GM03348 (cell line): ENCODE measurements around the gene FKBP1C.
"Not testable (repeated sequence)": the region's sequence is repeated elsewhere in the genome, so short reads cannot be mapped to it uniquely, and the experiment has no call there.

ENCODE experiments used
- DNase-seq: peaks from one replicate; pipeline ENCODE4 v3.0.0; 2012; ENCODE audit warnings: low spot score

FKBP1C gene

GRCh38 chr6:63211343-63211742 is at the start of gene FKBP1C:
TSS of gene FKBP1C (plus strand) at chr6:63211469.
- not testable (repeated sequence) for DNase-seq

DNA sequence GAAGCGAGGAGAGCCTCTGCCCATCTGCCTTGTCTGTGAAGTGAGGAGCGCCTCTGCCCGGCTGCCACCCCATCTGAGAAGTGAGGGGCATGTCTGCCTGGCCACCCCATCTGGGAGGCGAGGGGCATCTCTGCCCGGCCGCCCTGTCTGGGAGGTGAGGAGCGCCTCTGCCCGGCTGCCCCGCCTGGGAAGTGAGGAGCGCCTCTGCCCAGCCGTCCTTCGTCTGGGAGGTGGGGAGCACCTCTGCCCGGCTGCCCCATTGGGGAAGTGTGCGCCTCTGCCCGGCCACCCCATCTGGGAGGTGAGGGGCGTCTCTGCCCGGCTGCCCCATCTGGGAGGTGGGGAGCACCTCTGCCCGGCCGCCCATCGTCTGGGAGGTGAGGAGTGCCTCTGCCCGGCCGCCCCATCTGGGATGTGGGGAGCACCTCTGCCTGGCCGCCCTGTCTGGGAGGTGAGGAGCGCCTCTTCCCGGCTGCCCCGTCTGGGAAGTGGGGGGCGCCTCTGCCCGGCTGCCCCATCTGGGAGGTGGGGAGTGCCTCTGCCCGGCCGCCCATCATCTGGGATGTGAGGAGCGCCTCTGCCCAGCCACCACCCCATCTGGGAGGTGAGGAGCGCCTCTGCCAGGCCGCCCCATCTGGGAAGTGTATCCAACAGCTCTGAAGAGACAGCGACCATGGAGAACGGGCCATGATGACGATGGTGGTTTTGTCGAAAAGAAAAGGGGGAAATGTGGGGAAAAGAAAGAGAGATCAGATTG is 47.0 kb upstream of the FKBP1C start:
- DNase-seq: not testable (repeated sequence)

GRCh38 chr6:63174173-63174572 is 37.1 kb upstream of the FKBP1C start:
- DNase-seq: no peak

GRCh38 chr6:63176181-63176580 is 35.1 kb upstream of the FKBP1C start:
- DNase-seq: no peak

DNA sequence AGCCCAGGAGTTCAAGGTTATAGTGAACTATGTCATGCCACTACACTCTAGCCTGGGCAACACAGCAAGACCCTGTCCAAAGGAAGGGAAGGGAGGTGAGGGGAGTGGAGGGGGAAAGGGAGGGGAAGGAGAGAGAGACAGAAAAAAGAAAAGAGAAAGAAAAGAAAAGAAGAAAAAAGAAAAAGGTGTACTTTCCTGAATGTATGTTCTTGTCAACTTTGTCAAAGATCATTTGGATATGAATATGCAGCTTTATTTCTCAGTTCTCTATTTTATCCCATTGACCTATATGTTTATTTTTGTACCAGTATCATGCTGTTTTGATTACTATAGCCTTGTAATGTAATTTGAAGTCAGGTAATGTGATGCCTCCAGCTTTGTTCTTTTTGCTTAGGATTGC is 30.9 kb upstream of the FKBP1C start:
- DNase-seq: no peak

DNA sequence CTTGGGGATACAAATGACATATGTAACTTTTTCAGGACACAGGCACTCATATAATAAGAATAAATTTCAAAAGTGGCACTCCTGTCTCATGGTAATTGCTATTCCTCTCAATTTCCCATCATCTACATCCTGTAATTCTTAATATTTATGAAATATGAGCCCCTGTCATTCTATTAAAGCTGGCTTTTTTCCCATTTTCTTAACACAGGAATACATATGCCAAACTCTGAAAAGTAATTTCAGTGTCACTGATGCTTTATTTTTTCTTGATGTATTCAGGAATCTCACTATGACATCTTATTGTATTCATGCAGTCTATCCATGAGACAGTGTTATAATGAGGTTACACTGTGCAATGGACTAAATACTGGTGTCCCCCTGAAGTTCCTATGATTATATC is 24.3 kb upstream of the FKBP1C start:
- no peak for DNase-seq

GRCh38 chr6:63188828-63189227 is 22.4 kb upstream of the FKBP1C start:
- DNase-seq: no peak

DNA sequence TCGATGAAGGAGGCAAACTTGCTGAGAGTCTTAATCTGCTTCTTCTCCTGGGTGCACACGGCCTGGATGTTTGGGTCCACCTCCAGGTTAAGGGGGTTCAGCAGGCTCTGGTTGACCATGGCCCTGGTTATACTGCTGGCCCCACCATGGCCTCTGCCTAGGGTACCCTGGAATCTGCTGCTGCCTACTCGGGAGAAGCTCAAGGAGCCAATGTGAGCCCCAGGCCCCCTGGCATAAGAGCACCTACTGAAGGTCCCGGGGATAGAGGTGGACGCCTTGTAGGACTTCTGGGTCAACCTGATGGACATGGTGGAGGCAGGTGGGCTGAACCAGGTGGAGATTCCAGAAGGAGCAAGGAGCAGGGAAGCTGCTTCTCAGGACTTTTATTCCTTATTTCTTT is 17.9 kb upstream of the FKBP1C start:
- no peak for DNase-seq

DNA sequence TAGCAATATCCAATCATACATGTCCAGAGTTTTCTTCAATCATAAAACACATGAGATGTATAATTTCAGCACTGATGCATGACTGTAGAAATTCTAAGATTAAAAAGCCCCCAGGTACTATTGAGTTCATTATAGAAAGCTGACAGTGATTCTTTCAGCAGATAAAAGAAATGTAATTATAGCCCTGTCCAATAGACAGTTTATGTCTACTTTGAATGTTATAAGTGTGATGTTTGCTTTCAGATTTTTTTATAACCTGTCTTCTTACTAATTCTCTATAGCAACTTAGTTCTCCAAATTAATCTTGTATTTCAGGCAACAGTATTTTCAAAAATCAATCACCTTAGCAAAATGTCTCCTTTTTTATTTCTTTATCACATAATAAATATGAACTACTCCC is 13.5 kb upstream of the FKBP1C start:
- no peak for DNase-seq

DNA sequence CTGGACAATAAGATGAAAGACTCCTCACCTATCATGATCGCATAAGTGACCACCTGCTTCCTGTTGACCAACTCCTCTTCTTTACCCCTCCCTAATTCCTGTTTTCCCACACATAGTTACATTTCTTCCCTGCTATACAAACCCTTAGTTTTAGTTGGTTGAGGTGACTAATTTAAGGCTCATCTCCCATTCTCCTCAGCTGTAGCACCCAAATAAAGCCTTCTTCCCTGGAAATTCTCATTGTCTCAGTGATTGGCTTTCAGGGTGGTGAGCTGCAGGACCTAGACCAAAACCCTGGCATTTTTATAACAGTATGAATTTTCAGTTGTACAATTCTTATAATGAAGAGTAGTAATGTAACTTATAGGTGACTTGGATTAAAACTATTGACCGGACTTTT is 2.1 kb downstream of the FKBP1C start:
- DNase-seq: no peak

DNA sequence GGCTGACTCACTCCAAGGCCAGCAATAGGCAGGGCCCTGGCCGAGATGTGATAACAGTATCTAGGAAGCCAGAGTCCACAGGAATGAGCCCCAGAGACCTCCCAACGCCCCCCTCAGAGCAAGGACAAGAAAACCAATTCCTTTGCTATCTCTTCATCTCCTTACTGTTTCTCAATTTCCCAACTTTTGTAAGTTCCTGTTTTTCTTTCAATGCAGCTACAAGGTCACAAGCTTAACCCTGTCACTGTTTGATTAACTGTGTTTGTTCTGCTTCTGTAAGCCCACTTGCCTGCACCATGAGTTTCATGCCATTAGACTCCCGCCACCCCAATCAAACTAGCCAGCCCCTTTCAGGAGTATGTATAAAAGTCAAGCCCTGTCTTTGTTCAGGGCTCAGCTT is 3.5 kb downstream of the FKBP1C start:
- DNase-seq: no peak

GRCh38 chr6:63224179-63224578 is 12.9 kb downstream of the FKBP1C start:
- no peak for DNase-seq

- DNase-seq: not testable (repeated sequence)
Observed at GRCh38 chr6:63225987-63226386, 14.7 kb downstream of the FKBP1C start.

DNA sequence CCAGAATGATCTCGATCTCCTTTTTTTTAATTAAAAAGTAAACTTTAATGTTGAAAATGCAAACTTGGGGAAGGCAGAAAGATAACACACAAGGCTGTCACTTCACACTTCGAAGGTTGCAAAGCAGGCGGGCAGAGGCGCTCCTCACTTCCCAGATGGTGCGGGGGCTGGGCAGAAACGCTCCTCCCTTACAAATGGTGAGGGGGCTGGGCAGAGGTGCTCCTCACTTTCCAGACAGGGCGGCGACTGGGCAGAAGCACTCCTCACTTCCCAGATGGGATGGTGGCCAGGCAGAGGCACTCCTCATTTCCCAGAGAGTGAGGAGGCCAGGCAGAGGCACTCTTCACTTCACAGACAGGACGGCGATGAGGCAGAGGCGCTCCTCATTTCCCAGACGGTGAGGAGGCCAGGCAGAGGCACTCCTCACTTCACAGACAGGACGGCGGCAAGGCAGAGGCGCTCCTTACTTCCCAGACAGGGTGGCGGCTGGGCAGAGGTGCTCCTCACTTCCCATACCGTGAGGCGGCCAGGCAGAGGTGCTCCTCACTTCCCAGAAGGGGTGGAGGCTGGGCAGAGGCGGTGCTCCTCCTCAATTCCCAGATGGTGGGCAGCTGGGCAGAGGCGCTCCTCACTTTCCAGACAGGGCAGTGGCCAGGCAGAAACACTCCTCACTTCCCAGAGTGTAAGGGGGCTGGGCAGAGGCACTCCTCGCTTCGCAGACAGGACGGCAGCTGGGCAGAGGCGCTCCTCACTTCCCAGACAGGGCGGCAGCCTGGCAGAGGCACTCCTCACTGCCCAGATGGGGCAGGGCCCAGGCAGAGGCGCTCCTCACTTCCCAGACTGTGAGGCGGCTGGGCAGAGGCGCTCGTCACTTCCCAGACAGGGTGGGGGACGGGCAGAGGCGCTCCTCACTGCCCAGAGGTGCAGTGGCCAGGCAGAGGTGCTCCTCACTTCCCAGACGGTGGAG is 16.9 kb downstream of the FKBP1C start:
- DNase-seq: not testable (repeated sequence)

GRCh38 chr6:63230027-63230426 is 18.8 kb downstream of the FKBP1C start:
- not testable (repeated sequence) for DNase-seq

GRCh38 chr6:63230511-63230910 is 19.2 kb downstream of the FKBP1C start:
- DNase-seq: not testable (repeated sequence)

- no peak for DNase-seq
Observed at GRCh38 chr6:63236398-63236817, 25.1 kb downstream of the FKBP1C start.

DNA sequence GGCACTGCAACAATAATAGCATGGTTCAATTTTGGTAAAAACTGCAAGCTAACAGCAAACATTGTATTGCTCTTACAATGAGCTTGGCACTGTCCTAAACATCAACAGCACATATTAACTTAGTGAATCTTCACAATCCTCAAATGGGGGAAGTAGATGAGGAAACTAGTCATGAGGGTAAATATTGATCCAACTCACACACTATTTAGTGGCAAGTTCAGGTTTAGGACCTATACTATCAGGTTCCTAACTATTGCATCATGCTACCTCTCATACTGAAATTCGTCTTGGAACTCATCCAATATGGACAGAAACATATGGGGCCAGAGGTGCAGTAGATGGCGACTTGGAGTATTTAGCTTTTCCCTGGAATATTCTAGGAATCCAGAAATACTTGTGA is 34.2 kb downstream of the FKBP1C start:
- DNase-seq: no peak

DNA sequence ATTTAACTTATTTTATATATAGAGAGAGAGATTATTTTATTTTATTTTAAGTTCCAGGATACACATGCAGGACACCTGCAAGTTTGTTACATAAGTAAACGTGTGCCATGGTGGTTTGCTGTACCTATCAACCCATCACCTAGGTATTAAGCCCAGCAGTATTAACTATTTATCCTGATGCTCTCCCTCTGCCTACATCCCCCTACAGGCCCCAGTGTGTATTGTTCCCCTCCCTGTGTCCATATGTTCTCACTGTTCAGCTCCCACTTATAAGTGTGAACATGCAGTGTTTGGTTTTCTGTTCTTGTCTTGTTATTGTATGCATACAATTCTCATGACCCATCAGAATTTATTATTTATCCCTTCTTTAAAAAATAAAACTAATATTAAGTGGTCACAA is 34.6 kb downstream of the FKBP1C start:
- no peak for DNase-seq

GRCh38 chr6:63246581-63246980 is 35.3 kb downstream of the FKBP1C start:
- no peak for DNase-seq

GRCh38 chr6:63249875-63250482 is 38.7 kb downstream of the FKBP1C start:
- DNase-seq: no peak

DNA sequence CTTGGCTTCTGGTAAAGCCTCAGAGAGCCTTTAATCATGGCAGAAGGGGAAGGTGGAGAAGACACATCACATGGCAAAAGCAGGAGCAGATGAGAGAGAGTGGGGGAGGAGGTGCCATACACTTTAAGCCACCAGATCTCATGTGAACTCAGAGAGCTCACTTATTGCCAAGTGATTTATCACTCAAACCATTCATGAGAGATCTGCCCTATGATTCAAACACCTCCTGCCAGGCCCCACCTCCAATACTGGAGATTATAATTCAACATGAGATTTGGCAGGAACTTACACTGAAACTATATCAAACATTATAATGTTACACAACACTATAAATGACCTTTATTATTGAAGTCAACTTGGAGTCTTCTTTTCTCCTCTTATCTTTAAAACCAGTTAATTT is 47.9 kb downstream of the FKBP1C start:
- no peak for DNase-seq

- no peak for DNase-seq
Observed at GRCh38 chr6:63261820-63262219, 50.6 kb downstream of the FKBP1C start.
